Hepatocyte (in vitro differentiated cells): ENCODE data around the gene ABHD2. TPM values are rescaled to one million over a fixed set of nuclear protein-coding genes. Genes with fewer than 3 reads are reported as not detected.
"Not testable (repeated sequence)": the region's sequence is repeated elsewhere in the genome, so short reads cannot be mapped to it uniquely, and the experiment has no call there.

Experiments
- DNase-seq: peaks from one replicate; pipeline ENCODE4 v3.0.0-alpha.2; 2016; ENCODE audit warnings: low spot score
- H2AFZ ChIP-seq: fragments of 200-600 bp; sonication (generic); 2 replicates; pipeline ENCODE4 v1.6.0; 2016; ENCODE audit warnings: antibody characterized with exemption, mild to moderate bottlenecking
- H3K27ac ChIP-seq: fragments of 200-600 bp; sonication (generic); 2 replicates; pipeline ENCODE4 v1.5.1; 2016; ENCODE audit warnings: mild to moderate bottlenecking
- H3K27me3 ChIP-seq: fragments of 200-600 bp; sonication (generic); 2 replicates; pipeline ENCODE4 v1.6.1; 2016
- H3K36me3 ChIP-seq: fragments of 200-600 bp; sonication (generic); replicated peaks from 2 replicates; pipeline ENCODE4 v1.5.1; 2016; ENCODE audit warnings: low read depth; ENCODE audit not compliant: insufficient read depth
- H3K4me1 ChIP-seq: fragments of 200-600 bp; sonication (generic); 2 replicates; pipeline ENCODE4 v1.5.1; 2016; ENCODE audit warnings: mild to moderate bottlenecking, moderate library complexity; ENCODE audit not compliant: insufficient read depth
- H3K4me2 ChIP-seq: fragments of 200-600 bp; sonication (generic); 2 replicates; pipeline ENCODE4 v1.6.0; 2016
- H3K4me3 ChIP-seq: fragments of 200-600 bp; sonication (generic); 2 replicates; pipeline ENCODE4 v1.5.1; 2016; ENCODE audit warnings: mild to moderate bottlenecking
- H3K79me2 ChIP-seq: fragments of 200-600 bp; sonication (generic); 2 replicates; pipeline ENCODE4 v1.6.0; 2017; ENCODE audit warnings: mild to moderate bottlenecking
- H3K9me2 ChIP-seq: fragments of 200-600 bp; sonication (generic); replicated peaks from 2 replicates; pipeline ENCODE4 v1.6.0; 2017; ENCODE audit warnings: mild to moderate bottlenecking; ENCODE audit not compliant: insufficient read depth
- H3K9me3 ChIP-seq: fragments of 200-600 bp; sonication (generic); 2 replicates; pipeline ENCODE4 v1.5.1; 2016; ENCODE audit warnings: low read depth, mild to moderate bottlenecking
- H4K20me1 ChIP-seq: fragments of 200-600 bp; sonication (generic); 2 replicates; pipeline ENCODE4 v1.6.0; 2016; ENCODE audit warnings: mild to moderate bottlenecking; ENCODE audit not compliant: insufficient read depth, poor library complexity, severe bottlenecking
- CTCF ChIP-seq: fragments of 200-600 bp; sonication (generic); IDR thresholded peaks from 2 replicates; pipeline ENCODE4 v1.5.1; 2016; ENCODE audit warnings: antibody characterized with exemption, mild to moderate bottlenecking; ENCODE audit not compliant: poor library complexity
- EZH2 ChIP-seq: fragments of 200-600 bp; sonication (generic); IDR thresholded peaks from 2 replicates; pipeline ENCODE4 v1.6.1; 2016; ENCODE audit warnings: antibody characterized with exemption, mild to moderate bottlenecking, borderline replicate concordance
- EZH2phosphoT487 ChIP-seq: fragments of 200-600 bp; sonication (generic); IDR thresholded peaks from one replicate; pipeline ENCODE4 v1.6.1; 2018; ENCODE audit warnings: antibody characterized with exemption, mild to moderate bottlenecking, low read depth, moderate library complexity; ENCODE audit not compliant: unreplicated experiment, severe bottlenecking
- WGBS: methylation state at CpG from one replicate; pipeline ENCODE4 v1.1.6; 2016; ENCODE audit warnings: low lambda C conversion rate; ENCODE audit errors: missing lambda C conversion rate; 5-methylcytosine and 5-hydroxymethylcytosine counted together
- polyA plus RNA-seq: library from polyadenylated mRNA; unstranded; fragments of >200 nt; fragmentation: Nextera tagmentation; extraction: Ambion mirVana; gene quantifications from 2 replicates; pipeline ENCODE4 v1.2.1, GENCODE V29; 2016
- total RNA-seq: library from RNA; depleted of rRNA; stranded (reverse); fragments of >200 nt; gene quantifications from 2 replicates; pipeline ENCODE4 v1.2.3, GENCODE V29; 2014

The ABHD2 gene
- total and polyA plus RNA-seq, 2 experiments from 2014 or later = 11.7 to 59.7 TPM

- Histone ChIP-seq H3K9me2 (no peaks in the 10 kb centered on the region), H3K4me3 (no peak overlapping the region), H3K36me3 (no peaks in the 10 kb centered on the region), H3K27me3 (no peaks in the 10 kb centered on the region), H2AFZ (no peak overlapping the region), H3K4me2 (no peak overlapping the region), H4K20me1 (no peaks in the 10 kb centered on the region), H3K27ac (no peak overlapping the region), H3K9me3 (no peaks in the 10 kb centered on the region), H3K4me1 (no peaks in the 10 kb centered on the region), H3K79me2 (no peaks in the 10 kb centered on the region)
- DNase-seq = no peak
- TF ChIP-seq CTCF = no peak
- TF ChIP-seq EZH2phosphoT487 = no peak
- no peak for TF ChIP-seq EZH2
- WGBS = 100% methylated on average over 1 of the region's 3 CpGs
These were observed 44.9 kb upstream of the ABHD2 start for GRCh38 chr15:89043031-89044002.

GRCh38 chr15:89049016-89049666 is 39.1 kb upstream of the ABHD2 start:
- not testable (repeated sequence) for H3K4me2 ChIP-seq, DNase-seq, H3K27ac ChIP-seq, H3K27me3 ChIP-seq, H3K9me2 ChIP-seq, H3K36me3 ChIP-seq, H4K20me1 ChIP-seq, H3K9me3 ChIP-seq, H2AFZ ChIP-seq, H3K79me2 ChIP-seq, H3K4me1 ChIP-seq, H3K4me3 ChIP-seq
- WGBS = 57% methylated on average over 20 of the region's 21 CpGs

GRCh38 chr15:89051875-89052274 is 36.4 kb upstream of the ABHD2 start:
- DNase-seq = no peak
- Histone ChIP-seq H3K4me3 (no peak overlapping the region), H2AFZ (no peak overlapping the region), H3K4me2 (no peak overlapping the region), H4K20me1 (no peaks in the 10 kb centered on the region), H3K9me3 (no peaks in the 10 kb centered on the region), H3K79me2 (no peaks in the 10 kb centered on the region), H3K36me3 (no peaks in the 10 kb centered on the region), H3K27me3 (no peaks in the 10 kb centered on the region), H3K9me2 (no peaks in the 10 kb centered on the region), H3K27ac (no peak overlapping the region), H3K4me1 (no peaks in the 10 kb centered on the region)
- 83% methylated on average over 2 of the region's 2 CpGs for WGBS
- TF ChIP-seq EZH2 (no peak), EZH2phosphoT487 (no peak), CTCF (no peak)

GRCh38 chr15:89052474-89052873 is 35.8 kb upstream of the ABHD2 start:
- H3K27me3 ChIP-seq = no peaks in the 10 kb centered on the region
- no peak overlapping the region for H2AFZ ChIP-seq
- H3K4me3 ChIP-seq = no peak overlapping the region
- TF ChIP-seq EZH2phosphoT487 (no peak), CTCF (no peak), EZH2 (no peak)
- no peak overlapping the region for H3K4me2 ChIP-seq
- H3K9me3 ChIP-seq = no peaks in the 10 kb centered on the region
- no peaks in the 10 kb centered on the region for H3K4me1 ChIP-seq
- H3K9me2 ChIP-seq = no peaks in the 10 kb centered on the region
- no peaks in the 10 kb centered on the region for H3K36me3 ChIP-seq
- no peak overlapping the region for H3K27ac ChIP-seq
- H3K79me2 ChIP-seq = no peaks in the 10 kb centered on the region
- 77% methylated on average over 3 of the region's 3 CpGs for WGBS
- DNase-seq = no peak
- H4K20me1 ChIP-seq = no peaks in the 10 kb centered on the region
